Suprapubic skin (tissue), 3 donors: ENCODE results near the gene SDC4.

Source experiments
- POLR2A ChIP-seq, 2 donors: fragments of 450-650 bp; IDR thresholded peaks; one replicate each; pipeline ENCODE4 v1.6.1; 2017; ENCODE audit warnings: antibody characterized with exemption in 2 of 2, mild to moderate bottlenecking in 2 of 2, moderate library complexity in 2 of 2
- TF ChIP-seq, protein P1 (sequence below), 2 donors: fragments of 200-600 bp in 1 of 2; fragments of 450-650 bp in 1 of 2; sonication (generic) in 1 of 2; IDR thresholded peaks; one replicate each; pipeline ENCODE4 v1.5.1; 2016 to 2019; ENCODE audit warnings: antibody characterized with exemption in 2 of 2, mild to moderate bottlenecking in 1 of 2, moderate library complexity in 1 of 2

DNA sequence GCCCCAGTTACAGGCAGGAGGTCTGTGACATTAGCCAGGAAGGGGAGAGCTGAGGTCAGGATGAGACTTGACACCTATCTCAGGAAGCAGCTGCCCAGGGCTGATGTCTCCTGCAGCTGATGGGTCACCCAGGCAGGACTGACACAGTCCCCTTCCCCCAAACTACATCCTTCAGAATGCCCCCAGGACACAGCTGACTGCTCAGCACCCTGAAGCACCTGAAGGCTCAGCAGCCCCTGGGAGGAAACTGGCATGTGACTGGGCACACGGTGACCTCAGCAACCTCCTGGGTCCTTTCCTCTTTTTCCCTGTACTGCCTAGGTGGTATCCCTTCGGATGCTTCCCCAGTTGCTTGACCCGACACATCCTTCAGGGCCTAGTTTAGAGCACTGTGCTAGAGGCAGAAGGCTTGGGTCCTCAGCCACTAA is 1.9 kb downstream of the SDC4 start:
- no peak for TF ChIP-seq POLR2A (IDR thresholded peaks at IDR 0.05)
- TF ChIP-seq, protein P1, sequence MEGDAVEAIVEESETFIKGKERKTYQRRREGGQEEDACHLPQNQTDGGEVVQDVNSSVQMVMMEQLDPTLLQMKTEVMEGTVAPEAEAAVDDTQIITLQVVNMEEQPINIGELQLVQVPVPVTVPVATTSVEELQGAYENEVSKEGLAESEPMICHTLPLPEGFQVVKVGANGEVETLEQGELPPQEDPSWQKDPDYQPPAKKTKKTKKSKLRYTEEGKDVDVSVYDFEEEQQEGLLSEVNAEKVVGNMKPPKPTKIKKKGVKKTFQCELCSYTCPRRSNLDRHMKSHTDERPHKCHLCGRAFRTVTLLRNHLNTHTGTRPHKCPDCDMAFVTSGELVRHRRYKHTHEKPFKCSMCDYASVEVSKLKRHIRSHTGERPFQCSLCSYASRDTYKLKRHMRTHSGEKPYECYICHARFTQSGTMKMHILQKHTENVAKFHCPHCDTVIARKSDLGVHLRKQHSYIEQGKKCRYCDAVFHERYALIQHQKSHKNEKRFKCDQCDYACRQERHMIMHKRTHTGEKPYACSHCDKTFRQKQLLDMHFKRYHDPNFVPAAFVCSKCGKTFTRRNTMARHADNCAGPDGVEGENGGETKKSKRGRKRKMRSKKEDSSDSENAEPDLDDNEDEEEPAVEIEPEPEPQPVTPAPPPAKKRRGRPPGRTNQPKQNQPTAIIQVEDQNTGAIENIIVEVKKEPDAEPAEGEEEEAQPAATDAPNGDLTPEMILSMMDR (IDR thresholded peaks at IDR 0.05) = no peak
